Measurements from ENCODE around the gene TTC23.
A peak's percentile ranks its signal among the peaks of the same experiment; 100 is the strongest.

The TTC23 gene

GRCh38 chr15:99265541-99266070 is 16.2 kb upstream of the TTC23 start:
- no peak for DNase-seq (ENCODE audit: low read depth)
- TF ChIP-seq CTCF (IDR thresholded peaks at IDR 0.05; ENCODE audit: low read depth, low read length, missing control alignments): no peak
- H3K4me3 ChIP-seq (ENCODE audit: low read depth, low read length): no peak overlapping the region

- H3K4me3 ChIP-seq (ENCODE audit: low read depth, low read length): no peak overlapping the region
- TF ChIP-seq CTCF (IDR thresholded peaks at IDR 0.05; ENCODE audit: low read depth, low read length, missing control alignments): no peak
- DNase-seq (ENCODE audit: low read depth): no peak
These were observed 14.7 kb upstream of the TTC23 start for GRCh38 chr15:99264125-99264524.

GRCh38 chr15:99257107-99257750 is 7.8 kb upstream of the TTC23 start:
- no peak for TF ChIP-seq CTCF (IDR thresholded peaks at IDR 0.05; ENCODE audit: low read depth, low read length, missing control alignments)
- no peak for DNase-seq (ENCODE audit: low read depth)
- H3K4me3 ChIP-seq (ENCODE audit: low read depth, low read length): no peak overlapping the region

GRCh38 chr15:99253381-99254090 is 4.2 kb upstream of the TTC23 start:
- no peak overlapping the region for H3K4me3 ChIP-seq (ENCODE audit: low read depth, low read length)
- TF ChIP-seq CTCF (IDR thresholded peaks at IDR 0.05; ENCODE audit: low read depth, low read length, missing control alignments): no peak
- no peak for DNase-seq (ENCODE audit: low read depth)

- peak overlapping the region; percentile 75 for H3K4me3 ChIP-seq (ENCODE audit: low read depth, low read length)
These were observed 2.9 kb upstream of the TTC23 start for GRCh38 chr15:99252326-99252725.

More at GRCh38 chr15:99252326-99252725, 2.9 kb upstream of the TTC23 start:
- no peak for DNase-seq (ENCODE audit: low read depth)
- TF ChIP-seq CTCF (IDR thresholded peaks at IDR 0.05; ENCODE audit: low read depth, low read length, missing control alignments): no peak
